Measurements from ENCODE around the gene ATXN1. TPM values are rescaled to one million over a fixed set of nuclear protein-coding genes. Genes with fewer than 3 reads are reported as not detected.
A peak's percentile ranks its signal among the peaks of the same experiment; 100 is the strongest.

The ATXN1 gene
- total and polyA plus RNA-seq, 2 of the 13 experiments (the other 11 are each of a cell fraction or from before 2014, with no cell fraction given) = 20.7 to 39.5 TPM

- ATAC-seq (no peak), DNase-seq (ENCODE audit: low spot score) (no peak), FAIRE-seq (no peak)
- in situ Hi-C loops (cut with HindIII; ENCODE audit: extremely low pct_ligation_motif_present, low pct_unique_long_range_greater_than_20kb) = no loop called here
- Histone ChIP-seq H2AFZ (ENCODE audit: low read length) (no peak overlapping the region), H4K20me1 (ENCODE audit: insufficient read depth, low read length) (no peaks in the 10 kb centered on the region), H3K4me3 (replicated peaks in 1 of 3; ENCODE audit: insufficient read depth in 1 of 3, low read depth in 2 of 3, low read length in 3 of 3) (no peak overlapping the region), H3K79me2 (ENCODE audit: insufficient read depth, low read length) (no peaks in the 10 kb centered on the region), H3K9ac (ENCODE audit: insufficient read depth, low read depth, low read length) (no peak overlapping the region), H3K36me3 (replicated peaks in 1 of 2; ENCODE audit: control insufficient read depth in 1 of 2, insufficient read depth in 2 of 2, low read length in 2 of 2) (no peaks in the 10 kb centered on the region), H3K27me3 (ENCODE audit: control insufficient read depth in 1 of 2, insufficient read depth in 2 of 2, low read length in 2 of 2) (peaks cover 0 to 12% of the 10 kb centered on the region in 2 experiments; a peak in 3 of 5 replicates), H3K9me3 (ENCODE audit: low read length) (no peaks in the 10 kb centered on the region), H3K4me1 (ENCODE audit: insufficient read depth, low read length) (no peaks in the 10 kb centered on the region), H3K27ac (ENCODE audit: extremely low read length, insufficient read depth, low read length) (no peak overlapping the region), H3K4me2 (ENCODE audit: low read depth, low read length) (no peak overlapping the region)
- ChIA-PET POLR2A (no interaction called here), CTCF (ENCODE audit: low intra/inter-chr PET ratio, low total read pairs) (no interaction called here)
- intact Hi-C loops (cut with micrococcal nuclease; ENCODE audit: unreplicated experiment) = no loop called here
- no TSS peak for BruUV-seq (replicated peaks)
- TF ChIP-seq ZNF512B (CRISPR knock-in tag; IDR thresholded peaks at IDR 0.05; ENCODE audit: borderline replicate concordance) = no peak
- TF ChIP-seq GZF1 (CRISPR knock-in tag; IDR thresholded peaks at IDR 0.05) = peak; percentile 97
- WGBS (ENCODE audit: low lambda C conversion rate) = 67% methylated on average over 9 of the region's 9 CpGs
Observed at GRCh38 chr6:16254535-16254934, 506.7 kb downstream of the ATXN1 start.

DNA sequence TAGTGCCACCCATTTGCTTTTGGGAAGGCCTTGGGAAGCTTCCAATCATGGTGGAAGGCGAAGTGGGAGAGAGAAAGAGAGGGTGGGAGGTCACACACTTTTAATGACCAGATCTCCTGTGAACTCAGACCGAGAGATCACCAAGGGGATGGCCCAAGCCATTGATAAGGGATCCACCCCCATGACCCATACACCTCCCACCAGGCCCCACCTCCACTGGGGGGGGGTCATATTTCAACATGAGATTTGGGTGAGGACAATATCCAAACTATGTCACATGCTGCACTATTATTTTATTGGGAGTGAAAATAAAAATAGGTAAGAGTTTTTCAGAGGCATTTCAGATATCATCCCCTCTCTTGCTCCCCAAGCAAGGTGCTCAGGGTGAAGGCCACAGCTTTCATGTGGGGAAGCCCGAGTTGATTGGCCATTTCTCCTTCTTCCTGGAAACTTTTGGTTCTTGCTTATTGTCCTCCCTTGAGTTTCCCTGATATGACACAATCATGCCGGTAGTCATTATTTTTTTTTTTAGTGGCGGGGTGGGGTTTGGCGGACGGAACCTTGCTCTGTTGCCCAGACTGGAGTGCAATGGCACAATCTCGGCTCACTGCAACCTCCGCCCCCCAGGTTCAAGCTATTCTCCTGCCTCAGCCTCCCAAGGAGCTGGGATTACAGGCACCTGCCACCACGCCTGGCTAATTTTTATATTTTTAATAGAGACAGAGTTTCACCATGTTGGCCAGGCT, 507.7 kb downstream of the ATXN1 start:
- in situ Hi-C loops (cut with HindIII; ENCODE audit: extremely low pct_ligation_motif_present, low pct_unique_long_range_greater_than_20kb) (no loop called here), intact Hi-C loops (cut with micrococcal nuclease; ENCODE audit: unreplicated experiment) (no loop called here)
- WGBS (ENCODE audit: low lambda C conversion rate) = 42% methylated on average over 10 of the region's 10 CpGs
- ChIA-PET CTCF (ENCODE audit: low intra/inter-chr PET ratio, low total read pairs) (no interaction called here), POLR2A (no interaction called here)
- Histone ChIP-seq H3K4me1 (ENCODE audit: insufficient read depth, low read length) (no peaks in the 10 kb centered on the region), H2AFZ (ENCODE audit: low read length) (no peak overlapping the region), H3K36me3 (replicated peaks in 1 of 2; ENCODE audit: control insufficient read depth in 1 of 2, insufficient read depth in 2 of 2, low read length in 2 of 2) (no peaks in the 10 kb centered on the region), H3K79me2 (ENCODE audit: insufficient read depth, low read length) (no peaks in the 10 kb centered on the region), H4K20me1 (ENCODE audit: insufficient read depth, low read length) (no peaks in the 10 kb centered on the region), H3K27me3 (ENCODE audit: control insufficient read depth in 1 of 2, insufficient read depth in 2 of 2, low read length in 2 of 2) (peaks cover 0 to 13% of the 10 kb centered on the region in 2 experiments; a peak in 3 of 5 replicates), H3K4me3 (replicated peaks in 1 of 3; ENCODE audit: insufficient read depth in 1 of 3, low read depth in 2 of 3, low read length in 3 of 3) (no peak overlapping the region), H3K4me2 (ENCODE audit: low read depth, low read length) (no peak overlapping the region), H3K9me3 (ENCODE audit: low read length) (no peaks in the 10 kb centered on the region), H3K9ac (ENCODE audit: insufficient read depth, low read depth, low read length) (no peak overlapping the region), H3K27ac (ENCODE audit: extremely low read length, insufficient read depth, low read length) (no peak overlapping the region)
- FAIRE-seq = no peak
- no peak for ATAC-seq
- no peak for DNase-seq (ENCODE audit: low spot score)
- BruUV-seq (replicated peaks) = no TSS peak
- TF ChIP-seq CENPT (CRISPR knock-in tag; IDR thresholded peaks at IDR 0.05; ENCODE audit: low read depth) = no peak
- TF ChIP-seq ZNF724P (CRISPR knock-in tag; IDR thresholded peaks at IDR 0.05; ENCODE audit: borderline replicate concordance) = no peak
- no peak for TF ChIP-seq DNMT3B (CRISPR knock-in tag; conservative IDR thresholded peaks at IDR 0.05)
- no peak for TF ChIP-seq ZNF558 (CRISPR knock-in tag; IDR thresholded peaks at IDR 0.05; ENCODE audit: borderline replicate concordance)
- no peak for TF ChIP-seq ZNF512B (CRISPR knock-in tag; IDR thresholded peaks at IDR 0.05; ENCODE audit: borderline replicate concordance)
- TF ChIP-seq MTF1 (CRISPR knock-in tag; IDR thresholded peaks at IDR 0.05) = no peak
- TF ChIP-seq ZNF496 (CRISPR knock-in tag; IDR thresholded peaks at IDR 0.05; ENCODE audit: insufficient replicate concordance) = no peak
- TF ChIP-seq GTF2F1 (IDR thresholded peaks at IDR 0.05; ENCODE audit: low read length) = no peak
- no peak for TF ChIP-seq GABPA (IDR thresholded peaks at IDR 0.05; ENCODE audit: low read depth, low read length)
- no peak for TF ChIP-seq GABPA (CRISPR knock-in tag; IDR thresholded peaks at IDR 0.05; ENCODE audit: low read depth)
